ENCODE results near the gene ESR2.

ESR2 gene

GRCh38 chr14:64117671-64118402 is 176.3 kb downstream of the ESR2 start:
- in situ Hi-C loops (cut with MboI; ENCODE audit: low pct_unique_long_range_greater_than_20kb, low sequenced_read_pairs) = no loop called here

GRCh38 chr14:64115401-64115800 is 178.8 kb downstream of the ESR2 start:
- DNase-seq = no peak
- in situ Hi-C loops (cut with MboI; ENCODE audit: low pct_unique_long_range_greater_than_20kb, low sequenced_read_pairs) = no loop called here

More at GRCh38 chr14:64117671-64118402, 176.3 kb downstream of the ESR2 start:
- no peak for DNase-seq

- in situ Hi-C loops (cut with MboI; ENCODE audit: low pct_unique_long_range_greater_than_20kb, low sequenced_read_pairs) = no loop called here
- DNase-seq = no peak
Measured at GRCh38 chr14:64114796-64115195, 179.4 kb downstream of the ESR2 start.

GRCh38 chr14:64114166-64114565 is 180.0 kb downstream of the ESR2 start:
- DNase-seq = no peak
- in situ Hi-C loops (cut with MboI; ENCODE audit: low pct_unique_long_range_greater_than_20kb, low sequenced_read_pairs) = no loop called here

GRCh38 chr14:64112867-64113678 is 181.1 kb downstream of the ESR2 start:
- in situ Hi-C loops (cut with MboI; ENCODE audit: low pct_unique_long_range_greater_than_20kb, low sequenced_read_pairs) = no loop called here
- no peak for DNase-seq

- in situ Hi-C loops (cut with MboI; ENCODE audit: low pct_unique_long_range_greater_than_20kb, low sequenced_read_pairs) = no loop called here
- DNase-seq = no peak
Measured at GRCh38 chr14:64110802-64111201, 183.4 kb downstream of the ESR2 start.

GRCh38 chr14:64109819-64110554 is 184.2 kb downstream of the ESR2 start:
- in situ Hi-C loops (cut with MboI; ENCODE audit: low pct_unique_long_range_greater_than_20kb, low sequenced_read_pairs) = no loop called here
- DNase-seq = no peak

GRCh38 chr14:64107438-64107837 is 186.7 kb downstream of the ESR2 start:
- in situ Hi-C loops (cut with MboI; ENCODE audit: low pct_unique_long_range_greater_than_20kb, low sequenced_read_pairs) = no loop called here
- DNase-seq = no peak

- DNase-seq = no peak
- in situ Hi-C loops (cut with MboI; ENCODE audit: low pct_unique_long_range_greater_than_20kb, low sequenced_read_pairs) = no loop called here
Measured at GRCh38 chr14:64098120-64098519, 196.1 kb downstream of the ESR2 start.

- no peak for DNase-seq
- in situ Hi-C loops (cut with MboI; ENCODE audit: low pct_unique_long_range_greater_than_20kb, low sequenced_read_pairs) = no loop called here
Measured at GRCh38 chr14:64095620-64096019, 198.6 kb downstream of the ESR2 start.

GRCh38 chr14:64092940-64093339 is 201.2 kb downstream of the ESR2 start:
- in situ Hi-C loops (cut with MboI; ENCODE audit: low pct_unique_long_range_greater_than_20kb, low sequenced_read_pairs) = no loop called here

GRCh38 chr14:64092338-64092737 is 201.8 kb downstream of the ESR2 start:
- in situ Hi-C loops (cut with MboI; ENCODE audit: low pct_unique_long_range_greater_than_20kb, low sequenced_read_pairs) = no loop called here

More at GRCh38 chr14:64092940-64093339, 201.2 kb downstream of the ESR2 start:
- no peak for DNase-seq

GRCh38 chr14:64091217-64091616 is 203.0 kb downstream of the ESR2 start:
- in situ Hi-C loops (cut with MboI; ENCODE audit: low pct_unique_long_range_greater_than_20kb, low sequenced_read_pairs) = no loop called here
- DNase-seq = no peak

More at GRCh38 chr14:64092338-64092737, 201.8 kb downstream of the ESR2 start:
- no peak for DNase-seq

GRCh38 chr14:64089920-64090319 is 204.3 kb downstream of the ESR2 start:
- DNase-seq = no peak
- in situ Hi-C loops (cut with MboI; ENCODE audit: low pct_unique_long_range_greater_than_20kb, low sequenced_read_pairs) = no loop called here

- in situ Hi-C loops (cut with MboI; ENCODE audit: low pct_unique_long_range_greater_than_20kb, low sequenced_read_pairs) = no loop called here
- DNase-seq = no peak
Measured at GRCh38 chr14:64088647-64088964, 205.6 kb downstream of the ESR2 start.

GRCh38 chr14:64082837-64083236 is 211.3 kb downstream of the ESR2 start:
- no peak for DNase-seq
- in situ Hi-C loops (cut with MboI; ENCODE audit: low pct_unique_long_range_greater_than_20kb, low sequenced_read_pairs) = no loop called here

- DNase-seq = no peak
- in situ Hi-C loops (cut with MboI; ENCODE audit: low pct_unique_long_range_greater_than_20kb, low sequenced_read_pairs) = no loop called here
Measured at GRCh38 chr14:64081174-64081746, 212.9 kb downstream of the ESR2 start.

GRCh38 chr14:64080452-64080851 is 213.7 kb downstream of the ESR2 start:
- in situ Hi-C loops (cut with MboI; ENCODE audit: low pct_unique_long_range_greater_than_20kb, low sequenced_read_pairs) = no loop called here
- no peak for DNase-seq

- in situ Hi-C loops (cut with MboI; ENCODE audit: low pct_unique_long_range_greater_than_20kb, low sequenced_read_pairs) = no loop called here
- no peak for DNase-seq
Measured at GRCh38 chr14:64075613-64076005, 218.6 kb downstream of the ESR2 start.

Measured in KBM-7 (cell line).